Testis (tissue), 2 donors: ENCODE measurements around the gene DDIAS.

Experiments used
- CTCF ChIP-seq, 3 experiments: fragments of 450-650 bp in 2 of 3; fragments of 200-600 bp in 1 of 3; sonication (generic) in 1 of 3; IDR thresholded peaks; one replicate each; pipeline ENCODE4 v1.5.1; 2016 to 2019; ENCODE audit warnings: antibody characterized with exemption in 3 of 3, mild to moderate bottlenecking in 2 of 3, moderate library complexity in 1 of 3
- POLR2A ChIP-seq: fragments of 450-650 bp; IDR thresholded peaks from one replicate; pipeline ENCODE4 v1.6.1; 2017; ENCODE audit warnings: antibody characterized with exemption, mild to moderate bottlenecking, moderate library complexity

- TF ChIP-seq POLR2A = no peak
- no peak for TF ChIP-seq CTCF (IDR thresholded peaks at IDR 0.05)
Observed at GRCh38 chr11:82960779-82961143, 59.2 kb downstream of the DDIAS start.
